ENCODE measurements around the gene CENPT.
A peak's percentile ranks its signal among the peaks of the same experiment; 100 is the strongest.
"Not testable (repeated sequence)": the region's sequence is repeated elsewhere in the genome, so short reads cannot be mapped to it uniquely, and the experiment has no call there.

Gene CENPT

DNA sequence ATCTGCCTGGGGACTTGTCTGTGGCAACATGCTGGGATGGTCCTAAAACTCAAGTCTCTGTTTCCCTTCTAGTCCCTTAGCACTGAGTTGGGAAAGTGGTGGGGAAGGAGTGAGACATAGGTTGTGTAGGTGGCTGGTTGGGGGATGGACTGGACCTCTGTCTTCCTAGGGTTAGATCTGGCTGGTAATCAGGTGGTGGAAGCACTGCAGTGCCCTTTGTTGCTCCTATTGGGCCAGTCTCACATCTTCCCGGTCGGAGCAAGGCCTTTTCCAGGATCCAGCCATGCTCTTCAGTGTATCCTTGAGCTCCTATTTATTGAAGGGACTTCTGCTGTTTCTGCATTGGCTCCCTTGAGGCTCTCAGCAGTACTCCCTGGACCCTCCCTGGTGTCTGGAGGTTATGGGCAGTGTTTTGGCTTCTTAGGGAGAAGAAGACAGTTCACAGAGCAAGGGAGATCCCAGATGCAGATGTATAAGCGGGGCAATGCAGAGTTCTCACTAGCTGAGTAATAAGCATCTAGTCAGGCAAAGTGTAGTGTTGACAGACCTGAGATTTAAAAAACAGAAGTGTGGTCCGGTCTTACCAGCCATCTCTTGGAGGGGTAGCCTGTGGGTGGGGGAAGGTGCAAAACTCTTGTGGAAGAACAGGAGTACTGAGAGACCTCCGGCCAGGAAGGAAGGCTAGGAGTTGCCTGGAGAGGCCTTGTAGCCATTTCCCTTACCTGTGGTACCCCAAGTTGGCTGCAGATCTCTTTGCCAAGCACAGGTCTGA lies 2.0 kb downstream of the CENPT start:
- no peak for DNase-seq

DNA sequence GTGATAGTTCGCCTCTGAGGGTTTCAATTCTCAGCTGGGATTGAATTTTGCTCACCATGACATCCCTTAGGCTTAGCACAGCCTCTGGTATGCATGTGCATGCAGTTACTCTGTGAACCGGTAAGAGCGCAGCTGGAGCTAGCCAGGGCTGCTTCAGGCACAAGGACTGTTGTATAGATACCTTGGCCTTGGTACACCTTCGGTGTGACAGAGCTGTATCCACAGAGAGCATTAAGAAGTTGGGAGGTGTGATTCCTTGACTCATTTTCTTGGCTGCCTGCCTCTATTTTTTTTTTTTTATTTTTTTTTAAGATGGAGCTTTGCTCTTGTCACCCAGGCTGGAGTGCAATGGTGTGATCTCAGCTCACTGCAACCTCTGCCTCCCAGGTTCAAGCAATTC lies 3.0 kb downstream of the CENPT start:
- DNase-seq: no peak

DNA sequence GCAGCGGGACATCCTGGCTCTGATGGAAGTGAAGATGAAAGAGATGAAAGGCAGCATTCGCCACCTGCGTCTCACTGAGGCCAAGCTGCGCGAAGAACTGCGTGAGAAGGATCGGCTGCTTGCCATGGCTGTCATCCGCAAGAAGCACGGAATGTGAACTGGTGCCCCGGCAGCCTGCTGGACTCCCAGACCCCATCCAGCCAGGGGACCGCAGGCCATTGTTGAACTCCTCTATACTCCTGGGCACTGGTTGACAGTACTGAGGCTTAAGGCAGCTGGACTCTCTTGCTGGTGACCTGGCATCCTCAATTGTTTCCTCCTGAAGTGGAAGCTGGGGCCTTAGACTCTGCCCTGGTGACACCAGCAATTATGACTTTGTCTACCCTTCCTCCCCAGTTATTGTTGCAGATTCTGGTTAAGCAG lies 4.1 kb downstream of the CENPT start:
- DNase-seq: no peak

DNA sequence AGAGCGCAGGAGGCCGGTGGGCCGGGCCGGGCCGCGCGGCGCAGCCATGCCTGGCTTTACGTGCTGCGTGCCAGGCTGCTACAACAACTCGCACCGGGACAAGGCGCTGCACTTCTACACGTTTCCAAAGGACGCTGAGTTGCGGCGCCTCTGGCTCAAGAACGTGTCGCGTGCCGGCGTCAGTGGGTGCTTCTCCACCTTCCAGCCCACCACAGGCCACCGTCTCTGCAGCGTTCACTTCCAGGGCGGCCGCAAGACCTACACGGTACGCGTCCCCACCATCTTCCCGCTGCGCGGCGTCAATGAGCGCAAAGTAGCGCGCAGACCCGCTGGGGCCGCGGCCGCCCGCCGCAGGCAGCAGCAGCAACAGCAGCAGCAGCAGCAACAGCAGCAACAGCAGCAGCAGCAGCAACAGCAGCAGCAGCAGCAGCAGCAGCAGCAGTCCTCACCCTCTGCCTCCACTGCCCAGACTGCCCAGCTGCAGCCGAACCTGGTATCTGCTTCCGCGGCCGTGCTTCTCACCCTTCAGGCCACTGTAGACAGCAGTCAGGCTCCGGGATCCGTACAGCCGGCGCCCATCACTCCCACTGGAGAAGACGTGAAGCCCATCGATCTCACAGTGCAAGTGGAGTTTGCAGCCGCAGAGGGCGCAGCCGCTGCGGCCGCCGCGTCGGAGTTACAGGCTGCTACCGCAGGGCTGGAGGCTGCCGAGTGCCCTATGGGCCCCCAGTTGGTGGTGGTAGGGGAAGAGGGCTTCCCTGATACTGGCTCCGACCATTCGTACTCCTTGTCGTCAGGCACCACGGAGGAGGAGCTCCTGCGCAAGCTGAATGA lies 4.8 kb downstream of the CENPT start:
- DNase-seq: peak; percentile 34

DNA sequence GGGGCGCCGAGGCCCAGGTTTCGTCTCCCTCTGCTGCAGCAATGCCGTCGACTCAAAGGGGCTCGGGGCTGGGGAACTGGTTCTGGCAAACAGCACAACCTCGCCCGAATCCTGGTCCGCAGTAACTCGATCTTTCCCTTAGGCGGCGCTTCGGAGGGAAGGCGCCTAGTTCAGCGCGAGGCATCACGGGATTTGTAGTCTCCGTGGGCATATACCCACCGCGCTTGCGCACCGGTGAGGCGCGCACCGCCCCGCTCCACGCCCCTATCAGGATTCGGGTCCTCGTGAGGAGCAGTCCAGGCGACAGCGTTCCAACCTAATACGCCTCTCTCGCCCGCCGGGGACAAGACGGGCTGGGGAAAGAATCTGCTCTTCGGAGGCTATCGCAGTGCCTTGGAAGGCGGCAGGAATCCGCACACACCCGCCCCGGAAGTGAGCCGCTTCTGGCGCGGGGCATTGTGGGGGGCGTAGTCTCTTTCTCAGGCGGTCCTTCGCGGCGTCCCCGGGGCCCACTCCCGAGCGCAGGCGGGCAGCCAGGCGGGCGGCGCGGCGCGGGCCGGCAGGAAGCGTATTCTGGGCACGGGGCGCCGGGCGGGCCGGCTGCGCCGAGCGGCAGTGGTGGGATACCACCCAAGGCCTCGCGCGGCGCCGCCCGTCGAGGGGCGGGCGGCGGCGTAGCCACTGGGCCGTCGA lies 5.5 kb downstream of the CENPT start, which contains the start of gene THAP11:
Gene THAP11 (plus strand): TSS at position 505 of the 693 bp plus-strand sequence. CDS start 235 bp downstream, outside the sequence.
- DNase-seq: peak; percentile 94

DNA sequence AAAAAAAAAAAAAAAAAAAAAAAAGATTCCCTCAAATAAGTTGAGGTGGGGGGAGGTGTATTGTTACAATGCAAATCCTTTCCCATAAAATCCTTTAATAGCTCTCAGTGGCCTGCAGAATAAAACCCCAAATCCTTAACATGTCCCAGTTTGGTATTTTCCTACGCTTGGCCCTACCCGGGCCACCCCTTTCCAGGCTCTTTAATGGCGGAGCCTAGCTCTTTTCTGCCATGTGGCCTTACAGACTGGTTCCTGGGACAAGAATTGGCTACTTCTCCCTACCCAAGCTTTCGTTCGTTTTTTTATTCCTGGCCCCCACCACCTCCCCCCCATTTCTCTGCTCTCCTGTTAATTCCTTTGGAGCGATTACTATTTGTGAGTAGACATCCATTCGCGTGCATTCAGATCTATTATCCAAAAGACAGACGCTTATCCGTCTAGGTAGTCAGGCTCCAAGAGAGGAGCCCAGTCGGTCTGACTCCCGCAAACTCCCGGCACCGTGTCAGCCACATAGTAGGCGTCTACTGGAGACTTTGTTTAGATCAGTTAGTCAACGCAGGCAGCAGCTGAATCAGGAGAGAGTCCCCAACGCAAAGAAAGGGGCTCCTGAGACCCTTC lies 6.2 kb downstream of the CENPT start:
- DNase-seq: no peak

DNA sequence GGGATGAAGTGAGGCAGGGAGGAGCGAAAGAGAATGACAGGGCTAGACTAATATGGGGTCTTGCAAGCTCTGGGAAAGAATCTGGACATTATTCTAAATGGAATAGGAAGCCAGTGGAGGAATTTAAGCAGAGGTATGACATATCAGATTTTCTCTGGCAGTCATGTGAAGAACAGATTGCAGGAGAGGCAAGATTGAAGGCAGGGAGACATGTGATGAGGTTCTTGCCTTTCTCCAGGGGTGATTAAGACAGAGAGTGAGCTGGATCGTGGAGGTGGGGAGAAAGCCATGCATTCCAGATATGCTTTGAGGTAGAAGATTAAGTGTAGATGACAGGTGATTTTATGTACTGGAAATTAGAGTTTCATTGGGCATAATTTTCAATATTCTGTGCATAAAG lies 9.7 kb downstream of the CENPT start:
- no peak for DNase-seq

DNA sequence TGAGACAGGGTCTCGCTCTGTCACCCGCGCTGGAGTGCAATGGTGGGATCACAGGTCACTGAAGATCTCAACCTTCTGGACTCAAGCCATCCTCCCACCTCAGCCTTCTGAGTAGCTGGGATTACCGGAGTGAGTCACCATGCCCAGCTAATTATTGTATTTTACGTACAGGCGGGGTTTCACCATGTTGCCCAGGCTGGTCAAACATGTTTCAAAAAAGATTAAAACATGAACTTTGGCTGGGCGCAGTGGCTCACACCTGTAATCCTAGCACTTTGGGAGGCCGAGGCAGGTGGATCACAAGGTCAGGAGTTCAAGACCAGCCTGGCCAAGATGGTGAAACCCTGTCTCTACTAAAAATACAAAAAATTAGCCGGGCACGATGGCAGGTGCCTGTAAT lies 10.3 kb downstream of the CENPT start:
- not testable (repeated sequence) for DNase-seq

DNA sequence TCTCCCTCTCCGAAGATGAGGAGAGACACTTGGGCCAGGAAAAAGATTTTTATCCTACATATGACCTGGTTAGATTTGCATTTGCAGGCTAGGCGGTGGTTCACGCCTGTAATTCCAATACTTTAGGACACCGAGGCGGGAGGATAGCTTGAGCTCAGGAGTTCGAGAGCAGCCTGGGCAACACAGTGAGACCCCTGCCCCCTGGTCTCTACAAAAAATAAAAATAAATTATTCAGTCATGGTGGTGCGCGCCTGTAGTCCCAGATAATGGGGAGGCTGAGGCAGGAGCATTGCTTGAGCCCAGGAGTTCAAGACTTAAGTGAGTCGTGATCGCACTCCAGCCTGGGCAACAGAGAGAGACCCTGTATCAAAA lies 13.3 kb downstream of the CENPT start:
- DNase-seq: no peak

DNA sequence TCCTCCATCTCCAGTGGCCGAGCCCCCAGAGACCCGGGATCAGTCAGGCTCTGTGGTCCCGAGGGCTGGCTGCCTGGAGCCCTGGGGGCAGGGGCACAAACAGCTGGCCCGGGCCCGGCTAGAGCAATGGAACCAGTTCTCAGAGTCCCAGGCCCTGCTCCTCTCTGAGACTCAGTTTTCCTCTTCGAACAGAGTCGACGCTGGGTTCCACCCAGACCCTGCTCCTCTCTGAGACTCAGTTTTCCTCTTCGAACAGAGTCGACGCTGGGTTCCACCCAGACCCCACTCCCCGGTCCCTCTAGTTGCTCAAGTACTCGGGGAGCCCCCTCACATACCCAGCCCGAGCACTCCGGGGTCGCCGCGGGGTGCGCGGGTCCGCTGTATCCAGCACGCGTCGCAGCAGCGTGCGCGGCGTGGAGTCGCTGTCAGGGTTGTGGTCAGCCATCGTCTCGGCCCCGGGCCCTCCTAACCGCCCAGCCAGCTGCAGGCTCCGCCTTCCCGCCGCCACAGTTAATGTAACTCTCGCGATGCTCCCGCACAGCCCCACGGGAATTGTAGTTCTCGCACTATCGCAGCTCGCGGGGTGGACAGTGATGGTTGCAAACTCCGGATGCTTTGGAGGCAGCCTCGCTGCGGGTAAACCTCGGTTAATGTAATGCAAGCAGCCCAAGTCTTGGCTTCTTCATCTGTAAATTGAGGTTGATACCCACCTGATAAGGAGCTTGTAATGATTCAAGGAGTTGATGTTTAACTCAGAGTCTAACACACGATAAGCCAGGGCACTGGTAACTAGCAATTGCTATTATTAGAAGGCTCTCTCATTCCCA lies 13.9 kb downstream of the CENPT start:
- peak; percentile 90 for DNase-seq

DNA sequence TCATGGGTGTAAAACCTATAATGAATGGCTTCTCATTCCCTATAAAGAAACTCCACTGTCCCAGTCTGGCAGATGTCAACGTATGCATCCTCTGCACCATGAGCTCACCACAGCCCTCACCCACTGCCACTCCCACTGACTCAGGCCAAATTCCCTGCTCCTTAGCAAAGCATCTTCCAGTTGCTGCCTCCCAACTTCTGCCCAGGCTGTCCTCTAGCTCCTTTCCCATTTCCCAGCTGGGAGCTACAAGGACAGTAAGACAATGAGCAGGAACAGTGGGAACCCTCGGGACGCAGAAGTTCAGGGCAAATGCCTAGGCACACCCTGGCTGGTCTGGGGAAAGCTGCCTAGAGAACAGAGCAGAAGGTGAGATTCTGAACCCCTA lies 14.5 kb downstream of the CENPT start:
- DNase-seq: no peak

DNA sequence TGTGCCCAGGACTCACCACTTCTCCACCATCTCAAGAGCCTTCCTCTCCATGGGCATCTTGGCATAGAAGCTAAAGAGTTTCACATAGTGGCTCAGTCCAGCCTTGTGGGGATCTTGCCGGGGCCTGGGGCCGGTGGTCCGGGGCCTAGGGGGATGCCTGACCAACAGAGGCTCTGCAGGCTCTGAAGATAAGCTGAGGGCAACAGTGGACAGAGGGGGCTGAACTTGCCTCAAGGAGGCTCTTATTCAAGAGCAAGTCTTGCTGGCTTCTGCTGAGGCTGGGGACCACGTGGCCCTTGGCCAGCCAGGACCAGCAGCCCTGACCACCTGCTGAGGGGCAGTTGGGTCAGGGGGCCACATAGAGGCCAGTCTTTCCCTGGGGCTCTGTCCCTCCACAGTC lies 18.8 kb downstream of the CENPT start:
- no peak for DNase-seq

DNA sequence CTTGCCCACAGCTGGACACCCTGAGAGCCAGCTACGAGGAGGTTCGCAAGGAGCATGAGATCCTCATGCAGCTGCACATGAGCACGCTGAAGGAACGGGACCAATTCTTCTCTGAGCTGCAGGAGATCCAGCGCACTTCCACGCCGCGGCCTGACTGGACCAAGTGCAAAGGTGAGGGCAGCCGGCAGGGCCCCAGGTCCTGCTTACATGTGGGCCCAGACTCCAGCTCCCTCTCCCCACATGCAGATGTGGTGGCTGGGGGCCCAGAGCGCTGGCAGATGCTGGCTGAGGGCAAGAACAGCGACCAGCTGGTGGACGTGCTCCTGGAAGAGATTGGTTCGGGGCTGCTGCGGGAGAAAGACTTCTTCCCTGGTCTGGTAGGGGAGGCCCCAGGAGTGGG lies 21.6 kb downstream of the CENPT start:
- DNase-seq: no peak

DNA sequence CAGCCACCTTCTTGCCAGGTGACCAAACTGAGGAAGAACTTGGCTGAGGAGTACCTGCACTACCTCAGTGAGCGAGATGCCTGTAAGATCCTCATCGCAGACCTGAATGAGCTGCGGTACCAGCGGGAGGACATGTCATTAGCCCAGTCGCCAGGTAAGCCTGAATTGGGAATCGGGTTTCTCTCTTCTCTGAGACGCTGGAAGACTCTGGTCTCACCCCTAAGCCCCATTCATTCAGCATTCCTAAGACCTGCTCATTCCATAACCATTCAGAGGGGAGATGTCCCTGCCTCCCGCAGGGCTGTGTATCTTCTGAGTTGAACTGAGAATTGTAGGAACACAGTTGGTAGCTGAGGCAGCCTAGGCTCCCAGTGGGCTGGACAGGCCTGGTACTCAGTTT lies 22.4 kb downstream of the CENPT start:
- no peak for DNase-seq

DNA sequence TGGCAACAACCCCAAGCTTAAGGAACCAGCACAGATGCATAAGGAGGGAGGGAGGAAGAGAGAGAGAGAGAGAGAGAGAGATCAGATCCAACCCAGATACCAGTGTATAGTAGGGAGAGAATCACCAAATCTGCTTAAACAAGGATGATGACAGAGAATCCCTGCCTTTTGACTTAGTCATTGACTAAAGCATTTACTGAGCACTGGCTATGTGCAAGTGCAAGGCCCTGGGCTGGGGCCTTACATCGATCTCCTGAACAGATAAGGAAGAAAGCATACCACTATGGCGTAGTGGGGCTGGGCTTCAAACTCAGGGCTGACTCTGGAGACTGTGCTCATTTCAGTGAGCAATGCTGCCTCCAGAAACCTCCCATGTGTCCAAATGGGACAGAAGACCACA lies 25.0 kb downstream of the CENPT start:
- no peak for DNase-seq

DNA sequence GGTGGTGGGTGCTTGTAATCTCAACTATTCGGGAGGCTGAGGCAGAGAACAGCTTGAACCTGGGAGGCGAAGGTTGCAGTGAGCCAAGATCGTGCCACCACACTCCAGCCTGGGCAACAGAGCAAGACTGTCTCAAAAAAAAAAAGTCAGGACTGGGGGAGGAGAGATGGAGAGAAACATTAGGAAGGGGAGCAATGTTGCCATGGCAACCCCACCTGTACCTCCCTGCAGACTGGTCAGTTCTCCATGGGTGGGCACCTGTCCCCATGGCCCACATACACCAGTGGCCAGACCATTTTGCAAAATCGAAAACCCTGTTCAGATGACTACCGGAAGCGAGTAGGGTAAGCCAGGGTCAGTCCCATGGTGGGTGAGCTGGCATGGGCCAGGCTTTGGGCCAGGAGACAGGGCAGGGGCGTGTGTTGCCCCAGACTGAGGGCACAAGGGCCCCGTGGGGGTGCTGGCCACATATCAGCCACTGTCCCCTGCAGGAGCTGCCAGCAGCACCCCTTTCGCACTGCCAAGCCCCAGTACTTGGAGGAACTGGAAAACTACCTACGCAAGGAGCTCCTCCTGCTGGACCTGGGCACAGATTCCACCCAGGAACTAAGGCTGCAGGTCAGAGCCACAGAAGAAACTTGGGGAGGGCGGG lies 26.8 kb downstream of the CENPT start:
- DNase-seq: no peak

DNA sequence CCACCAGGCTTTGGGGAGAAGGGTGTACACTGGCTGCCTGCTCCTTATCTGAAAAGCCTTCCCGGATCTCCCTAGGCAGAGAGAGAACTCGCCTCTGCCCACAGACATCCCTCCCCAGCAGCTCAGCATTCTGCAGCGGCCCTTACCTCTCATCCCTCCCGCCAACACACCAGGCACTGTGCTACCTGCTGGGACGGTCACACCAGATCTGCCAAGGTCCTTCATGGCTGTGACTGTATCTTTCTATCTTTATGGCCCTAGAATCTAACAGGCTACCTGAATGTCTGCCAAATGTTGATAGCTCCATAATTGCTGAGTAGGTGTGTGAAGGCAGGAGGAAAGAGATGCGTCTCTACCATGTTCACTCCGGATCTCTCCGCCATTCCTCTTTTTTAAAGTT lies 32.9 kb downstream of the CENPT start:
- DNase-seq: no peak

DNA sequence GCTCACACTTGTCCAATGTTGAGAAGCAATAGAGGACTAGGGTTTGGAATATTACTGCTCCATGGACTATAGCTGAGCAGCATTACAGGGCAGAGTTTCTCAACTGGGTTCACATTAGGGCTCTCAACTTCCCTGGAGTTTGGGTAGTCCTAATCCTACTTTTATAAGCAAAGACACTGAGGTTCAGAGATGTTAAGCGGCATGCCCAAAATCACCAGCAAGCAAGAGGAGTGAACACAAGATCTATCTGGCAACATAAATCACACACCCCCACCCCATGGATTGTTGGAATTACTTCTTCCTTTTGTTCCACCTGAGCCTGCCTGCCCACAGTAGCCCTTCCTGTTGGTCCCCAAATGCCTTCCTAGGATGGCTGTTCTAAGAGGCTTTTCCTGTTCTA lies 35.6 kb downstream of the CENPT start:
- no peak for DNase-seq

DNA sequence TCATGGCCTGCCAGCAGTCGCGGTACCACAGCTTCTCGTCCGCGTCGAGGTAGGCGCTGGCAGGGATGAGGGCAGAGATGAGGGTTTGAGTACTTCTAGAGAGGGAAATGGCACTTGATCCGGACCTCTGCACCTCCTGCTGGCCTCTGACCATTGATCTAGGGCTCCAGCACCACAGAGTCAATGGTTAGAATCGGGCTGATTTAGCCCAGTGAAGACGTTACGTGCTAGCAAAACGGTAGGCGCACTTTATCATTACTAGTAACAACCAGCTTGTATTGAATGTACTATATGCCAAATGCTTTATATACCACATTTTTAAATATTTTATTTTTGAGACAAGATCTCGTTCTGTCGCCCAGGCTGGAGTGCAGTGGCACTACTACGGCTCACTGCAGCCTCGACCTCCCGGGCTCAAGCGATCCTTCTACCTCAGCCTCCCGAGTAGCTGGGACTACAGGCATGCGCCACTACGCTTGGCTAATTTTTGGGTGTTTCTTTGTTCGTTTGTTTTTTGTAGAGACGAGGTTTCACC lies 40.3 kb downstream of the CENPT start:
- DNase-seq: no peak

DNA sequence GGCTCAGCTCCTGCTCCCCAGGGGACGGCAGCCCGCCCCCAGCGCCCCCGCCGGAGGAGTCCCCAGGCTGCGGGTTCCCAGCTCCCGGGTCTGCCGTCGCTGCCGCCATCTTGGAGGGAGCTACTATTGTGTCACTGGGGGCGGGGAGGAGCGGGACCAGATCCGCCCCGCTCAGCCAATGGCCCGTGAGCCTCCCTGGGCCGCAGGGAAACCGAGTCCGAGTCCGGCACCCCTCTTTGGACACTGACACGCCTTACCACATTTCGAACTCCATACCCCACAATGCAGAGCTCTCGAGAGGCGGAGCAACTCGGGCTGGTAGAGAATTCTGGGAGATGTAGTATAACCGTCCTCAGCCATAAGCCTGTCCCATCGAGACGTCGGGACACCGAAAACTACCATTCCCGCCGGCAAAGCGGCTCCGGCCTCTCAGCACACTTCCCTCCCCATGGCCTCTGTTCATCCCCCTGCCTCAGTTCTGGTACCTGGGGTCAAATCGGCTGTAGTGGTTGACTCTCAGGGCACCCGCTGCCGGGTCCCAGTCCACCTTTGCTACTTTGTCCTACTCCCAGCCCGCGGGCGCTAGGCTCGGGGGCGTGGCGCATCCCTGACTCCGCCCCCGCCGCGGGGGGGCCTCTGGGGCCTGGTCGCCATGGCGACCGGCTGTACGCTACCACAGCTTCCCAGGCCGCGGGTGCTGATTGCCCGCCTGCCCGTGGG lies 40.9 kb downstream of the CENPT start, which contains the start of the genes RANBP10 and TSNAXIP1:
Gene RANBP10 (minus strand): TSS at position 133 of the 720 bp plus-strand sequence. CDS start 24 bp downstream, at position 109.
Gene TSNAXIP1 (plus strand): TSS at position 462 of the 720 bp plus-strand sequence. CDS start 261 bp downstream, outside the sequence.
- peak; percentile 98 for DNase-seq
